Measurements from ENCODE around the gene INO80B. TPM values are rescaled to one million over a fixed set of nuclear protein-coding genes. Genes with fewer than 3 reads are reported as not detected.

INO80B gene
- total and polyA plus RNA-seq, 2 of the 8 experiments (the other 6 are each of a cell fraction or from before 2014, with no cell fraction given), result 3.9 to 18.5 TPM

GRCh38 chr2:74415762-74416395 is 39.0 kb upstream of the INO80B start (continued):
- TF ChIP-seq MAX (IDR thresholded peaks at IDR 0.05), result no peak
- no peak for TF ChIP-seq CBX8 (IDR thresholded peaks at IDR 0.05; ENCODE audit: borderline replicate concordance, low read depth, low read length)
- no peak for TF ChIP-seq NRF1 (IDR thresholded peaks at IDR 0.05; ENCODE audit: low read depth, low read length)
- no peak for TF ChIP-seq BRCA1 (IDR thresholded peaks at IDR 0.05; ENCODE audit: low read depth, low read length)
- no peak for TF ChIP-seq CHD2 (IDR thresholded peaks at IDR 0.05; ENCODE audit: low read length)
- TF ChIP-seq E2F6 (IDR thresholded peaks at IDR 0.05), result no peak
- TF ChIP-seq BACH1 (IDR thresholded peaks at IDR 0.05; ENCODE audit: low read length), result no peak
- no peak for TF ChIP-seq HDAC6 (IDR thresholded peaks at IDR 0.05; ENCODE audit: low read depth, low read length)
